DMS79 (cell line): Measurements from ENCODE around the gene TMEM63A.
"Not testable (repeated sequence)": the region's sequence is repeated elsewhere in the genome, so short reads cannot be mapped to it uniquely, and the experiment has no call there.

Experiments used
- DNase-seq: peaks from one replicate; lab custom pipeline; 2025; lab: John Stamatoyannopoulos, UW

TMEM63A gene

GRCh38 chr1:225908773-225909172, 26.6 kb upstream of the TMEM63A start:
- peak; percentile 38 for DNase-seq

GRCh38 chr1:225908013-225908640, 25.9 kb upstream of the TMEM63A start:
- no peak for DNase-seq

GRCh38 chr1:225907341-225907740, 25.2 kb upstream of the TMEM63A start:
- DNase-seq: no peak

DNA sequence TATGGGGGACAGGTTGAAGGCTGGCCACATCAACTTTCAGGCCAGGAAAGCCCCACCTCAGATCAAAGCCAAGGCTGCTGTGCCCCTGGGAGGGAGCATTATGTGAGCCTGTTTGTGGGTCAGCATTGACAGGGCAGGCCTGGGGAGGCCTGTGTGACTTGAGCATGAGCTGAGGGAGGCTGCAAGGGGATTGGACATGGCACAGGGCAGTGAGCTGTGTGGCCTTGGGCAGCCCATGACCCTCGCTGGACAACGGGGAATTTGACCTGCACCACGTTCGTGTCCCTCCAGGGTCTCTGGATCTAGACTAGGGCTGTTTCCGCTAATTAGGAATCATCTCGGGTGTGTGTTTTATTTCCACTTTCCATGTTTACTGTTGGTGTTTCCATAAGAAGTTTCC, 24.3 kb upstream of the TMEM63A start:
- no peak for DNase-seq

DNA sequence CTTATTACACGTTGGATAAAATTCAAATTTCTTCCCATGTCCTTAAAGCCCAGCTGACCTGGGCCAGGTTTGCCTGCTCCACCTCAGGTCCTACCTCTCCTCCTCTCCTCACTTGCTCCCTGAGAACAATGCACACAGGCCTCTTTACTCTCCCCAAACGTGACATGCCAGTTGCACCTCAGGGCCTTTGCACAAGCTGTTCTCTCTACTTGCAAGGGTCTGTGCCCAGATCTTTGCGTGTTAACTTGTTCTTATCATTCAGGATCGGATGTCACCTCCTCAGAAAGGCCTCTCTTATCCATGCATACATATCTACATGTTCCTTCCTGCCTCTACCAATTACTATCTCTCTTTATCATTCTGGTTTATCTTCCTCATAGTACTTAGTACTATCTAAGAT, 21.4 kb upstream of the TMEM63A start:
- no peak for DNase-seq

GRCh38 chr1:225899044-225899925, 17.1 kb upstream of the TMEM63A start:
- DNase-seq: no peak

- no peak for DNase-seq
Observed at GRCh38 chr1:225897595-225898514, 15.7 kb upstream of the TMEM63A start.

GRCh38 chr1:225896937-225897549, 14.9 kb upstream of the TMEM63A start:
- DNase-seq: no peak

DNA sequence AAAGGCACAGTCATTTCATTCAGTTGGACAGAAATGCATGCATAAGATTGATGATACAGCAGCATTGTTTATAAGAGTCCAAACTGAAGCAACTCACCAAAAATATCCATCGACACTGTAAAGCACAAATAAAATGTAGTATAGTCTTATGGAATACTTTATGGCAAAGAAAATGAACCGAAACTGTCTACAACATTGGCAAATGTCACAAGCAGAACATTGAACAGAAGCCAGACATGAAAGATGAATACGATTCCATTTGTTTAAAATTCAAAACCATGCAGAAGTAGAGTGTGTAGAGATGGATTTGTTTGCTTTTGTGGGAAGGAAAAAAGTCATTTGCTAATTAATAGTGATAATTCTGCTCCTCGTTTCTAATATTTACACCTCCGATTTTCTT, 14.3 kb upstream of the TMEM63A start:
- DNase-seq: no peak

DNA sequence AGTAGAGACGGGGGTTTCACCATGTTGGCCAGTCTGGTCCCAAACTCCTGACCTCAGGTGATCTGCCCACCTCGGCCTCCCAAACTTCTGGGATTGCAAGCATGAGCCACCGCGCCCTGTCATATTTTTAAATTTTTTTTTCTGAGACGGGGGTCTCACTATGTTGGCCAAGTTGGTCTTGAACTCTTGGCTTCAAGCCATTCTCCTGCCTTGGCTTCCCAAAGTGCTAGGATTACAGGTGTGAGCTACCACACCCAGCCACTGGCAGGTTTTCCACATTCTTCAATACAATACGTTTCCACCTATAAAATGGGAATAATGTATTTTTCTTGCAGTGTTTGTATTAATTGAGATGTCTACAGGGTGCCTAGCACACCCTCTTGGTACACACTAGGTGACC, 10.1 kb upstream of the TMEM63A start:
- DNase-seq: no peak

- DNase-seq: no peak
Observed at GRCh38 chr1:225891229-225891972, 9.2 kb upstream of the TMEM63A start.

DNA sequence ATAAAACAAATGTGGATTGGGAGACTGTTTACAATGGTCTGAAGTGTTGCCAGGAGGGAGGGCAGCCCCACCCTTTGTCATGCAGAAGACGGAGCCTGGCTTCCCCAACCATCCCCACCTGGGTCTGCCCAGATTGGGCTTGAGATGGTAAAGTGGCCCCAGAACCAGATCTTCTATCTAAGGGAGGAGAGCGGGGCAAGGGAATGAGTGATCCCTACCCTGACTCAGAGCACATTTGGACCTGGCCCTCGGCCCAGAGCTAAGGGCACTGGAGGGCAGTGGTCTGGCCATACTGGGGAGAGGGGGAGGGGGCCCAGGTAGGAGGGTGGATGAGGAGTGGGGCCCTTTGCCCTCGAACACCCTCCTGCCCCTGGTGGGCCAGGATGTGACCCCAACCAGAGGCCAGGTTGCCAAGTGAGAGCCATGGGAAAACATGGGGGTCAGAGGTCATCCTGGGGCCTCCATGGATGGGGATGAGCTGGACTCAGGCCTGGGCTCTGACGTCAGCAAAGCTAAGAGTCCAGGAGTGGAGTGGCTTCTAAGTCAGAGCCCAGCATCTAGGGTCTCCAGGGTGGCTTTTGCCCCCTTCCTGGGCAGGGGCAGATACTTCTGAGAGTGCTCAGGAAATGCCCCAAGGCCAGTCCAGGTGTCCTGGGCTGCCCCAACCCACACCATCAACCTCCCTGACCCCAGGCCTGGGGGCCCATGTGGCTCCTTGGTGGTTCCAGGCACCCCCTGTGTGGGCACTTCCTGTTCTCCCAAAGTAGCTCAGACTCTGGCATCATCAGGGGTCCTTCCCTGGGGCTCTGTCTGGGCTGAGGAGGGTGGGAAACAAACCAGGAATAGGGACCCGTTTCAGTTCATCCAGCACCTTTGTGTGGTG, 8.4 kb upstream of the TMEM63A start:
- DNase-seq: no peak

DNA sequence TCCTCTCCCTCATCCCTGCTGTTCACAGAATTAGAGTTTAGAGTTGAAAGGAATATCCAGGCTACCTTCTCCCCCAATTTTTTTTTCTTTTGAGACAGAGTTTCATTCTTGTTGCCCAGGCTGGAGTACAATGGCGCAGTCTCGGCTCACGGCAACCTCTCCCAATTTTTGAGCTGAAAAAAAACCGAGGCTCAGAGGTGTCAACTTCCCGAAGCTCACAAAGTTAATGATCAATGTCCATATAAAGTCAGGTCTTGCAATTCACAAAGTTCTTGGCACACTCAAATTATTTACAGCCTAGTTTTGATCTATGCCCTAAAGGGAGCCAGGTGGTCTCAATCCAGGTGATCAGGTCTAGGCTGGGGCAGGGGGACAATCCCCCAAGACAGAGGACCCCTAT, 7.6 kb upstream of the TMEM63A start:
- no peak for DNase-seq

DNA sequence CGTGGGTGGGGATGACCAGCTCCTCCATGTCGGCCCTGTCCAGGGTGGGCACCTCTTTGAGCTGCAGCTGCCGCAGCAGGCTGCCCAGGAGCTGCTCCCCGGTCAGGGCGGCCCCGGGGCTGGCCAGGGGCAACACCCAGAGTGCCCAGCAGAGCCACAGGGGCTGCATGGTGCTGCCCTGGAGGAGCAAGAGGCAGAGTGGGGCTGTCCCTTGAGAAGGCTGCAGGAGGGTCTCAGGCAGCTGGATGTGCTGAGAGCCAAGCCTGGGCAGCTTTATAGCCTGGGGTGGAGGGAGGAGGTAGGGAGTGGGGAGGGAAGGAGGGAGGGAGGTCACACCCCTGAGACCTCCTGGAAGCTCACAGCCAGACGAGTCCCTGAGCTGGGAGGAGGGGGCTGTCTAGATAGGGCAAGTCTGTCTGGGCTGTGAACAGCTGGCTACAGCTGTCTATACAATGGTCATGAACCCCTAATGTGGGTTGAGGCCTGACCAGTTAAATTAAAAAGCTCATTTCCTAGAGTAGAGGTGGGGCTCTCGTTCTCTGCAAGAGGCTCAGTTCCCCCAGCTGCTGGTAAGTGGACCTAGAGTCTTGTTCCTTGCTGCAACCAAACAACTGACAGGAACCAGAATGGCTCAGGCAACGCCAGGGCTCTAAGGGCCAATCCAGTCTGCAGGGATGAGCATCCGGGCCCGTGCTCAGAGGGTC, 6.9 kb upstream of the TMEM63A start, which contains the start of gene LEFTY1:
LEFTY1 (minus strand) TSS at position 249 of the 704 bp plus-strand sequence; CDS start at position 169, 80 bp downstream.
- DNase-seq: no peak

GRCh38 chr1:225888289-225888897, 6.2 kb upstream of the TMEM63A start:
- DNase-seq: no peak

GRCh38 chr1:225887554-225888288, 5.5 kb upstream of the TMEM63A start:
- DNase-seq: not testable (repeated sequence)

DNA sequence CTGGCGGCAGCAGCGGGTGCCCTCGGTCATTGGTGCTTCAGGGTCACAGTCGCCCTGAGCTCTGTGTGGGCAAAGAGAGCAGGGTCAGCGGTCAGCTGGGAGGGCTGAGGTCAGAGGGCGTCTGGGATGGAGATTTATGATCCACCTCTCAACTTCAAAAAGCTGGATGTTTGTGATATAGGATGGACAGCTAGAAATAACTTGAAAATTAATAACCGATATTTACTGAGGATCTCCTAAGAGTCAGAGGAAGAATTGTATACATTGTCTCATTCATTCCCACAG, 4.8 kb upstream of the TMEM63A start:
- DNase-seq: no peak
